PFSK-1 (cell line): ENCODE data around the gene OAT.

ENCODE experiments used
- FOXP2 ChIP-seq: optimal IDR thresholded peaks from 2 replicates; pipeline ENCODE3; 2011; ENCODE audit warnings: borderline replicate concordance, control low read depth, inconsistent platforms; ENCODE audit not compliant: insufficient read depth; ENCODE audit errors: extremely low read length, extremely low read depth
- POLR2AphosphoS5 ChIP-seq: IDR thresholded peaks from 2 replicates; pipeline ENCODE4 v1.6.1; 2012; ENCODE audit warnings: low read depth, mild to moderate bottlenecking, control low read depth, low read length, moderate library complexity
- REST ChIP-seq, 2 experiments: IDR thresholded peaks; 2 replicates each; pipeline versions ENCODE4 v1.6.1 to v1.8.0; 2011 to 2012; ENCODE audit warnings: low read depth in 2 of 2, low read length in 2 of 2, control low read depth in 1 of 2, inconsistent platforms in 1 of 2, mild to moderate bottlenecking in 1 of 2, moderate library complexity in 1 of 2; ENCODE audit not compliant: insufficient read depth in 1 of 2
- SIN3A ChIP-seq: IDR thresholded peaks from 2 replicates; pipeline ENCODE4 v1.6.1; 2012; ENCODE audit warnings: mild to moderate bottlenecking, low read length, moderate library complexity, borderline replicate concordance; ENCODE audit not compliant: insufficient read depth

- TF ChIP-seq REST (IDR thresholded peaks at IDR 0.05; ENCODE audit: insufficient read depth in 1 of 2, low read depth in 2 of 2, low read length in 2 of 2) (no peak), POLR2AphosphoS5 (no peak), FOXP2 (no peak), SIN3A (no peak)
These were observed 46.5 kb upstream of the OAT start for GRCh38 chr10:124465003-124465776.
